Loucy (cell line): ENCODE results near the gene ARRB2.

Experiments used
- H2AFZ ChIP-seq: fragments of 200-600 bp; sonication (generic); 2 replicates; pipeline ENCODE4 v1.6.0; 2016; ENCODE audit warnings: antibody characterized with exemption, mild to moderate bottlenecking, low read length, moderate library complexity
- H3F3A ChIP-seq: fragments of 200-600 bp; 2 replicates; pipeline ENCODE4 v1.6.0; 2016; ENCODE audit warnings: antibody characterized with exemption, low read depth, mild to moderate bottlenecking
- H3K27me3 ChIP-seq: fragments of 200-600 bp; sonication (generic); 2 replicates; pipeline ENCODE4 v1.6.1; 2014; ENCODE audit warnings: low read length, mild to moderate bottlenecking; ENCODE audit not compliant: insufficient read depth, poor library complexity, severe bottlenecking
- H3K36me3 ChIP-seq: fragments of 200-600 bp; sonication (generic); 2 replicates; pipeline ENCODE4 v1.6.1; 2016; ENCODE audit warnings: low read length; ENCODE audit not compliant: insufficient read depth
- H3K4me1 ChIP-seq: fragments of 200-600 bp; sonication (generic); 2 replicates; pipeline ENCODE4 v1.5.1; 2014; ENCODE audit warnings: low read length, mild to moderate bottlenecking; ENCODE audit not compliant: insufficient read depth, poor library complexity, severe bottlenecking
- H3K4me2 ChIP-seq: fragments of 200-600 bp; sonication (generic); 2 replicates; pipeline ENCODE4 v1.6.0; 2014; ENCODE audit warnings: antibody characterized with exemption, low read length, low read depth, mild to moderate bottlenecking; ENCODE audit not compliant: poor library complexity, severe bottlenecking
- H3K4me3 ChIP-seq: fragments of 200-600 bp; sonication (generic); 2 replicates; pipeline ENCODE4 v1.5.1; 2014; ENCODE audit warnings: low read length, mild to moderate bottlenecking, mixed read lengths; ENCODE audit not compliant: poor library complexity, severe bottlenecking
- H3K79me2 ChIP-seq: fragments of 200-600 bp; sonication (generic); 2 replicates; pipeline ENCODE4 v1.6.1; 2014; ENCODE audit warnings: low read length; ENCODE audit not compliant: insufficient read depth
- H3K9ac ChIP-seq: fragments of 200-600 bp; sonication (generic); 2 replicates; pipeline ENCODE4 v1.6.0; 2014; ENCODE audit warnings: mild to moderate bottlenecking, low read depth, low read length, moderate library complexity; ENCODE audit not compliant: poor library complexity, severe bottlenecking
- H3K9me2 ChIP-seq: fragments of 200-600 bp; sonication (generic); replicated peaks from 2 replicates; pipeline ENCODE4 v1.6.1; 2016; ENCODE audit warnings: low read depth, low read length, mixed read lengths
- H3K9me3 ChIP-seq: fragments of 200-600 bp; sonication (generic); 2 replicates; pipeline ENCODE4 v1.6.1; 2014; ENCODE audit warnings: mild to moderate bottlenecking, antibody characterized with exemption, low read length, low read depth; ENCODE audit not compliant: insufficient read depth
- H4K20me1 ChIP-seq: fragments of 200-600 bp; sonication (generic); 2 replicates; pipeline ENCODE4 v1.6.0; 2014; ENCODE audit warnings: antibody characterized with exemption, low read length, mild to moderate bottlenecking; ENCODE audit not compliant: insufficient read depth, poor library complexity, severe bottlenecking
- EZH2phosphoT487 ChIP-seq: fragments of 200-600 bp; IDR thresholded peaks from 2 replicates; pipeline ENCODE4 v1.6.1; 2018; ENCODE audit warnings: antibody characterized with exemption, mild to moderate bottlenecking, moderate library complexity, borderline replicate concordance
- TF ChIP-seq, protein P1 (sequence below): fragments of 200-600 bp; sonication (generic); conservative IDR thresholded peaks from 2 replicates; pipeline ENCODE4 v1.5.1; 2014; ENCODE audit warnings: mild to moderate bottlenecking, antibody characterized with exemption, low read length

The ARRB2 gene

GRCh38 chr17:4740584-4740983 is 30.2 kb downstream of the ARRB2 start:
- H2AFZ ChIP-seq: no peak overlapping the region
- H3K36me3 ChIP-seq: no peaks in the 10 kb centered on the region
- no peaks in the 10 kb centered on the region for H3F3A ChIP-seq
- H3K9me2 ChIP-seq: no peaks in the 10 kb centered on the region
- no peak overlapping the region for H3K4me2 ChIP-seq
- TF ChIP-seq, protein P1, sequence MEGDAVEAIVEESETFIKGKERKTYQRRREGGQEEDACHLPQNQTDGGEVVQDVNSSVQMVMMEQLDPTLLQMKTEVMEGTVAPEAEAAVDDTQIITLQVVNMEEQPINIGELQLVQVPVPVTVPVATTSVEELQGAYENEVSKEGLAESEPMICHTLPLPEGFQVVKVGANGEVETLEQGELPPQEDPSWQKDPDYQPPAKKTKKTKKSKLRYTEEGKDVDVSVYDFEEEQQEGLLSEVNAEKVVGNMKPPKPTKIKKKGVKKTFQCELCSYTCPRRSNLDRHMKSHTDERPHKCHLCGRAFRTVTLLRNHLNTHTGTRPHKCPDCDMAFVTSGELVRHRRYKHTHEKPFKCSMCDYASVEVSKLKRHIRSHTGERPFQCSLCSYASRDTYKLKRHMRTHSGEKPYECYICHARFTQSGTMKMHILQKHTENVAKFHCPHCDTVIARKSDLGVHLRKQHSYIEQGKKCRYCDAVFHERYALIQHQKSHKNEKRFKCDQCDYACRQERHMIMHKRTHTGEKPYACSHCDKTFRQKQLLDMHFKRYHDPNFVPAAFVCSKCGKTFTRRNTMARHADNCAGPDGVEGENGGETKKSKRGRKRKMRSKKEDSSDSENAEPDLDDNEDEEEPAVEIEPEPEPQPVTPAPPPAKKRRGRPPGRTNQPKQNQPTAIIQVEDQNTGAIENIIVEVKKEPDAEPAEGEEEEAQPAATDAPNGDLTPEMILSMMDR: no peak
- no peak for TF ChIP-seq EZH2phosphoT487
- H3K9ac ChIP-seq: no peak overlapping the region
- no peaks in the 10 kb centered on the region for H4K20me1 ChIP-seq
- H3K4me1 ChIP-seq: no peaks in the 10 kb centered on the region
- no peaks in the 10 kb centered on the region for H3K27me3 ChIP-seq
- no peaks in the 10 kb centered on the region for H3K9me3 ChIP-seq
- H3K4me3 ChIP-seq: no peak overlapping the region
- no peaks in the 10 kb centered on the region for H3K79me2 ChIP-seq

GRCh38 chr17:4741544-4741943 is 31.1 kb downstream of the ARRB2 start:
- Histone ChIP-seq H3K9ac (no peak overlapping the region), H3K79me2 (no peaks in the 10 kb centered on the region), H3K27me3 (no peaks in the 10 kb centered on the region), H4K20me1 (no peaks in the 10 kb centered on the region), H3F3A (no peaks in the 10 kb centered on the region), H3K4me1 (no peaks in the 10 kb centered on the region), H3K36me3 (no peaks in the 10 kb centered on the region), H3K9me3 (no peaks in the 10 kb centered on the region), H3K4me2 (no peak overlapping the region), H3K4me3 (no peak overlapping the region), H3K9me2 (no peaks in the 10 kb centered on the region), H2AFZ (no peak overlapping the region)
- TF ChIP-seq, protein P1: no peak
- no peak for TF ChIP-seq EZH2phosphoT487

DNA sequence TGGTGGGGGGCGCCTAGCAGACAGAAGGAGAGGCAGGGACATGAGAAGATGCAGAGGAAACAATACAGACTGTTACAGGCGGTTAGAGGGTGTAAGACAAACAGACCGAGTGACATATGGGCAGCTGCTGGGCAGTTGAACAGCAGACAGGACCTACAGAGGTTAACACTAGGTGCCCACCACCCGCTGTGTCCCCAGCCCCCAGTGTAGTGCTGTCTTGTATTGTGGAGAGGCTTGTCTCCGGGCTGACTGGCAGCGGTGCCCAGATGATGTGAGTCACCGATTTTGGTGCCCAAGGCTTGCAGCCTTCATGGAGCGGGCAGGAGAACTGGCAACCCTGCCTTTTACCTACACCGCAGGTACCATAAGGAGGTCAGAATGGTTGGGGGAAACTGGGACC is 31.7 kb downstream of the ARRB2 start:
- Histone ChIP-seq H3K9me3 (no peaks in the 10 kb centered on the region), H3K4me3 (no peak overlapping the region), H3K4me1 (no peaks in the 10 kb centered on the region), H3K36me3 (no peaks in the 10 kb centered on the region), H4K20me1 (no peaks in the 10 kb centered on the region), H3K79me2 (no peaks in the 10 kb centered on the region), H3K9me2 (no peaks in the 10 kb centered on the region), H3K27me3 (no peaks in the 10 kb centered on the region), H3F3A (no peaks in the 10 kb centered on the region), H3K4me2 (no peak overlapping the region), H2AFZ (no peak overlapping the region), H3K9ac (no peak overlapping the region)
- no peak for TF ChIP-seq EZH2phosphoT487
- TF ChIP-seq, protein P1: no peak
